Astrocyte of the cerebellum (primary cell): Measurements from ENCODE around the gene ADCYAP1R1.

Experiments
- DNase-seq: peaks from one replicate; pipeline ENCODE4 v3.0.0-alpha.2; 2011; ENCODE audit warnings: low read depth
- H3K4me3 ChIP-seq: 2 replicates; pipeline ENCODE4 v1.5.1; 2011; ENCODE audit warnings: mild to moderate bottlenecking, low read depth, low read length, moderate library complexity
- CTCF ChIP-seq: IDR thresholded peaks from 2 replicates; pipeline ENCODE4 v1.5.1; 2012; ENCODE audit warnings: low read length, low read depth, moderate library complexity, mild to moderate bottlenecking; ENCODE audit errors: missing control alignments
- in situ Hi-C: cut with HindIII; loops from 2 replicates; pipeline ENCODE4 v1.10.0; 2017; ENCODE audit warnings: low sequenced_read_pairs

Gene ADCYAP1R1

GRCh38 chr7:31062746-31063435 lies 10.8 kb downstream of the ADCYAP1R1 start:
- no peak for TF ChIP-seq CTCF
- DNase-seq: no peak
- no peak overlapping the region for H3K4me3 ChIP-seq
- in situ Hi-C loops: loop anchor here (25.0 kb wide), 1 partner anchor 101 kb away; the partner anchor contains the start of gene GHRHR

GRCh38 chr7:31065021-31065593 lies 13.0 kb downstream of the ADCYAP1R1 start:
- no peak for DNase-seq
- no peak for TF ChIP-seq CTCF
- in situ Hi-C loops: loop anchor here (25.0 kb wide), 1 partner anchor 103 kb away; the partner anchor contains the start of gene GHRHR
- H3K4me3 ChIP-seq: no peak overlapping the region

- no peak overlapping the region for H3K4me3 ChIP-seq
- in situ Hi-C loops: loop anchor here (25.0 kb wide), 1 partner anchor 104 kb away; the partner anchor contains the start of gene GHRHR
- no peak for DNase-seq
- TF ChIP-seq CTCF: no peak
These were observed 13.7 kb downstream of the ADCYAP1R1 start for GRCh38 chr7:31065840-31066239.

GRCh38 chr7:31066516-31067130 lies 14.5 kb downstream of the ADCYAP1R1 start:
- TF ChIP-seq CTCF: no peak
- no peak overlapping the region for H3K4me3 ChIP-seq
- in situ Hi-C loops: loop anchor here (25.0 kb wide), 1 partner anchor 104 kb away; the partner anchor contains the start of gene GHRHR
- no peak for DNase-seq

- TF ChIP-seq CTCF: no peak
- in situ Hi-C loops: loop anchor here (25.0 kb wide), 1 partner anchor 105 kb away; the partner anchor contains the start of gene GHRHR
- no peak overlapping the region for H3K4me3 ChIP-seq
- no peak for DNase-seq
These were observed 15.4 kb downstream of the ADCYAP1R1 start for GRCh38 chr7:31067491-31067890.

- no peak for TF ChIP-seq CTCF
- no peak for DNase-seq
- in situ Hi-C loops: loop anchor here (25.0 kb wide), 1 partner anchor 106 kb away; the partner anchor contains the start of gene GHRHR
- no peak overlapping the region for H3K4me3 ChIP-seq
These were observed 16.0 kb downstream of the ADCYAP1R1 start for GRCh38 chr7:31068006-31068675.
